K562 (cell line): Measurements from ENCODE around the gene LRFN2. TPM values are rescaled to one million over a fixed set of nuclear protein-coding genes. Genes with fewer than 3 reads are reported as not detected.

ENCODE experiments used
- ATAC-seq: fragments of 200-7000 bp; cut with Tn5 transposase; 3 replicates; pipeline ENCODE4 v1.9.1; 2020; ENCODE audit warnings: moderate library complexity
- BruUV-seq: library from RNA; stranded (reverse); fragments of 400-500 nt; replicated peaks from 2 replicates; lab custom pipeline; 2021; lab: Mats Ljungman, UMichigan
- CTCF ChIA-PET: fragments of 300-600 bp; formaldehyde crosslinking; extraction: SDS; loops from one replicate; lab custom pipeline; 2021; ENCODE audit warnings: low intra/inter-chr PET ratio; lab: Yijun Ruan, JAX
- POLR2A ChIA-PET: fragments of 300-600, 350-650 bp; sonication (Branson Sonifier 250); formaldehyde crosslinking; extraction: SDS; loops from one replicate; lab custom pipeline; 2021; ENCODE audit warnings: antibody characterized with exemption, inconsistent platforms; lab: Yijun Ruan, JAX
- DNase-seq, 4 experiments: peaks; one replicate each; pipeline versions ENCODE4 v3.0.0 to v3.0.0-alpha.2; 2011 to 2018; ENCODE audit warnings: low spot score in 3 of 4, mixed read lengths in 3 of 4; ENCODE audit errors: extremely low read depth in 1 of 4
- FAIRE-seq: peaks from 2 replicates; lab custom pipeline; 2011; peaks lifted over from hg19 to GRCh38; lab: Jason Lieb, UNC
- H2AFZ ChIP-seq: 2 replicates; pipeline ENCODE4 v1.6.0; 2011; ENCODE audit warnings: low read depth, low read length, control low read depth, inconsistent platforms
- H3K27ac ChIP-seq: fragments of 200-600 bp; 3 replicates; pipeline ENCODE4 v1.8.0; 2011; ENCODE audit warnings: low read depth, mild to moderate bottlenecking, control low read depth, inconsistent platforms, low read length, moderate library complexity, mixed read lengths; ENCODE audit errors: extremely low read depth
- H3K27me3 ChIP-seq, 2 experiments: fragments of 300-600 bp in 1 of 2; 2 replicates in 1 of 2; 3 replicates in 1 of 2; pipeline versions ENCODE4 v1.6.0 to v1.8.0; 2011; ENCODE audit warnings: inconsistent platforms in 2 of 2, low read length in 2 of 2, mild to moderate bottlenecking in 1 of 2, mixed read lengths in 1 of 2, moderate library complexity in 1 of 2; ENCODE audit not compliant: control insufficient read depth in 2 of 2, insufficient read depth in 2 of 2
- H3K36me3 ChIP-seq: fragments of 300-600 bp; 3 replicates; pipeline ENCODE4 v1.8.0; 2011; ENCODE audit warnings: mild to moderate bottlenecking, low read length, inconsistent platforms; ENCODE audit not compliant: control insufficient read depth, insufficient read depth
- H3K4me1 ChIP-seq, 2 experiments: fragments of 200-600 bp in 1 of 2; replicated peaks in 1 of 2; 2 replicates in 1 of 2; 3 replicates in 1 of 2; pipeline versions ENCODE4 v1.5.1 to v1.8.0; 2011; ENCODE audit warnings: inconsistent platforms in 2 of 2, low read length in 2 of 2, mild to moderate bottlenecking in 1 of 2, mixed read lengths in 1 of 2, moderate library complexity in 1 of 2; ENCODE audit not compliant: control insufficient read depth in 2 of 2, insufficient read depth in 2 of 2
- H3K4me2 ChIP-seq: 2 replicates; pipeline ENCODE4 v1.6.1; 2011; ENCODE audit warnings: low read length, control low read depth, inconsistent platforms, mixed read lengths; ENCODE audit not compliant: insufficient read depth
- H3K4me3 ChIP-seq: fragments of 200-600 bp; sonication (generic), shearing (Covaris generic); 2 replicates; pipeline ENCODE4 v1.5.1; 2016; ENCODE audit warnings: control low read depth, inconsistent platforms
- H3K79me2 ChIP-seq: fragments of 200-600 bp; 3 replicates; pipeline ENCODE4 v1.8.0; 2011; ENCODE audit warnings: low read length, inconsistent platforms; ENCODE audit not compliant: control insufficient read depth, insufficient read depth
- H3K9ac ChIP-seq, 2 experiments: 2 replicates each; pipeline versions ENCODE4 v1.6.0 to v1.6.1; 2011; ENCODE audit warnings: low read depth in 2 of 2, low read length in 2 of 2, control low read depth in 1 of 2, inconsistent platforms in 1 of 2, mild to moderate bottlenecking in 1 of 2, mixed read lengths in 1 of 2; ENCODE audit not compliant: insufficient read depth in 1 of 2
- H3K9me1 ChIP-seq: one replicate; pipeline ENCODE4 v1.6.0; 2011; ENCODE audit warnings: inconsistent platforms, mild to moderate bottlenecking, low read length, moderate library complexity; ENCODE audit not compliant: control insufficient read depth, insufficient read depth
- H3K9me3 ChIP-seq: replicated peaks from 2 replicates; pipeline ENCODE4 v1.5.1; 2011; ENCODE audit warnings: low read depth, low read length, inconsistent platforms; ENCODE audit not compliant: control insufficient read depth, insufficient read depth
- H4K20me1 ChIP-seq: replicated peaks from 2 replicates; pipeline ENCODE4 v1.6.1; 2011; ENCODE audit warnings: low read length, inconsistent platforms, mixed read lengths; ENCODE audit not compliant: control insufficient read depth, insufficient read depth
- ARHGAP35 ChIP-seq: fragments of 450-650 bp; IDR thresholded peaks from 2 replicates; pipeline ENCODE4 v1.6.1; 2018; ENCODE audit not compliant: partially characterized antibody
- ARID3B ChIP-seq: fragments of 250-450 bp; sonication (Bioruptor Pico); IDR thresholded peaks from 2 replicates; pipeline ENCODE4 v1.4.0; 2020; ENCODE audit warnings: borderline replicate concordance
- ATF1 ChIP-seq, 2 experiments: fragments of 450-650 bp in 1 of 2; IDR thresholded peaks; 2 replicates each; pipeline ENCODE4 v1.6.1; 2016; ENCODE audit warnings: missing compliant biosample characterization in 1 of 2, missing genetic modification characterization in 1 of 2
- DPF2 ChIP-seq: fragments of 450-650 bp; IDR thresholded peaks from 2 replicates; pipeline ENCODE4 v1.6.1; 2016
- EP400 ChIP-seq: fragments of 450-650 bp; IDR thresholded peaks from 2 replicates; pipeline ENCODE4 v1.6.1; 2017; ENCODE audit warnings: antibody characterized with exemption, mild to moderate bottlenecking, moderate library complexity
- ETV1 ChIP-seq: fragments of 450-650 bp; conservative IDR thresholded peaks from 2 replicates; pipeline ENCODE4 v1.6.1; 2016; ENCODE audit warnings: missing genetic modification characterization, control low read depth, low read depth, missing compliant biosample characterization
- FOXK1 ChIP-seq: sonication (generic); formaldehyde crosslinking; IDR thresholded peaks from 2 replicates; pipeline ENCODE4 v1.8.0; 2022; ENCODE audit warnings: missing genetic modification reagents, mild to moderate bottlenecking, borderline replicate concordance
- GABPB1 ChIP-seq: sonication (generic); formaldehyde crosslinking; IDR thresholded peaks from 2 replicates; pipeline ENCODE4 v1.8.0; 2022; ENCODE audit warnings: mild to moderate bottlenecking, missing genetic modification reagents
- MYC ChIP-seq, 2 experiments: fragments of 250-450 bp in 1 of 2; sonication (Bioruptor Pico) in 1 of 2; IDR thresholded peaks; 2 replicates each; pipeline versions ENCODE4 v1.5.1 to v1.6.1; 2012 to 2021; ENCODE audit warnings: low read depth in 2 of 2, borderline replicate concordance in 1 of 2, improper control_type of control experiment in 1 of 2, low read length in 1 of 2, mild to moderate bottlenecking in 1 of 2, moderate library complexity in 1 of 2
- RBFOX2 ChIP-seq: fragments of 200-400 bp; formaldehyde crosslinking; IDR thresholded peaks from 2 replicates; pipeline ENCODE4 v1.6.1; 2017; ENCODE audit warnings: low read depth, mild to moderate bottlenecking, low read length, moderate library complexity
- SAFB2 ChIP-seq: fragments of 200-400 bp; formaldehyde crosslinking; IDR thresholded peaks from 2 replicates; pipeline ENCODE4 v1.6.1; 2018; ENCODE audit warnings: borderline replicate concordance, low read length, low read depth, moderate library complexity; ENCODE audit not compliant: severe bottlenecking
- SNAPC5 ChIP-seq: fragments of 250-450 bp; sonication (Bioruptor Pico); IDR thresholded peaks from 2 replicates; pipeline ENCODE4 v1.8.0; 2021; ENCODE audit warnings: moderate library complexity, mild to moderate bottlenecking, inconsistent platforms
- ZNF175 ChIP-seq: fragments of 200-800 bp; sonication (Bioruptor generic); IDR thresholded peaks from 2 replicates; pipeline ENCODE4 v1.6.1; 2016; ENCODE audit warnings: low read depth, mild to moderate bottlenecking, missing genetic modification characterization, missing compliant biosample characterization
- ZNF212 ChIP-seq: fragments of 450-650 bp; formaldehyde crosslinking; IDR thresholded peaks from 2 replicates; pipeline ENCODE4 v1.4.0; 2020; ENCODE audit warnings: mild to moderate bottlenecking
- WGBS: fragments of 100-300 bp; shearing (Covaris generic); methylation state at CpG from one replicate; pipeline ENCODE4 v1.1.6; 2016; ENCODE audit warnings: low coverage, mixed read lengths; ENCODE audit not compliant: insufficient coverage; ENCODE audit errors: missing lambda C conversion rate; 5-methylcytosine and 5-hydroxymethylcytosine counted together
- in situ Hi-C: fragments of 300-500 bp; cut with MboI; formaldehyde crosslinking; loops from 4 replicates; pipeline ENCODE4 v1.15.0; 2018; ENCODE audit warnings: inconsistent platforms, mixed read lengths
- intact Hi-C: fragments of 100-400 bp; cut with micrococcal nuclease; formaldehyde crosslinking; loops from 2 replicates; pipeline ENCODE4 v1.14.2; 2022
- polyA plus RNA-seq, 8 experiments: library from polyadenylated mRNA; depleted of rRNA in 4 of 8; stranded (reverse) in 5 of 8; unstranded in 3 of 8; fragments of >200 nt; fragmentation: Nextera tagmentation in 2 of 8; fragmentation: Illumina TruSeq in 1 of 8; extraction: Ambion mirVana in 2 of 8; extraction: Trizol in 1 of 8; gene quantifications; 2 replicates each; pipeline versions ENCODE4 v1.2.1 to v1.2.3, GENCODE V29; 2011 to 2014; ENCODE audit warnings: inconsistent platforms in 1 of 8, missing spikeins in 1 of 8
- total RNA-seq, 7 experiments: library from RNA; depleted of rRNA in 6 of 7; stranded (reverse); fragments of >200 nt in 6 of 7; fragmentation: Illumina TruSeq in 2 of 7; extraction: Trizol in 2 of 7; gene quantifications; 2 replicates each; pipeline versions ENCODE4 v1.2.1 to v1.2.3, GENCODE V29; 2011 to 2021; ENCODE audit warnings: low replicate concordance in 1 of 7

LRFN2 gene
- total and polyA plus RNA-seq, 9 of the 15 experiments (the other 6 are each of a cell fraction or from before 2014, with no cell fraction given), result not detected

- no TSS peak for BruUV-seq
- ATAC-seq (no peak), FAIRE-seq (no peak), DNase-seq (no peak)
- in situ Hi-C loops (no loop called here), intact Hi-C loops (no loop called here)
- H3K27ac ChIP-seq, result no peak overlapping the region
- H3K9me1 ChIP-seq, result no peaks in the 10 kb centered on the region
- H3K9ac ChIP-seq, result no peak overlapping the region
- CTCF ChIA-PET, result no interaction called here
- H4K20me1 ChIP-seq, result peaks cover 3% of the 10 kb centered on the region; the same call in 1 of the 2 replicates
- no peak overlapping the region for H2AFZ ChIP-seq
- peaks cover 10 to 57% of the 10 kb centered on the region in 2 experiments for H3K27me3 ChIP-seq
- no peaks in the 10 kb centered on the region for H3K79me2 ChIP-seq
- TF ChIP-seq FOXK1 (CRISPR knock-in tag) (no peak), ARID3B (CRISPR knock-in tag) (no peak), MYC (IDR thresholded peaks at IDR 0.05; ENCODE audit: low read depth, low read length) (no peak), MYC (CRISPR knock-in tag; IDR thresholded peaks at IDR 0.05; ENCODE audit: borderline replicate concordance, low read depth) (no peak), EP400 (no peak), ZNF175 (CRISPR knock-in tag) (no peak), DPF2 (no peak), ZNF212 (no peak), ATF1 (CRISPR knock-in tag; IDR thresholded peaks at IDR 0.05) (no peak), ATF1 (tag; IDR thresholded peaks at IDR 0.05) (no peak), ETV1 (tag) (no peak), SNAPC5 (CRISPR knock-in tag) (no peak), GABPB1 (no peak), RBFOX2 (no peak), SAFB2 (no peak), ARHGAP35 (no peak)
- TF ChIP-seq, all 486 proteins: peak for 0
- POLR2A ChIA-PET, result no interaction called here
- no peaks in the 10 kb centered on the region for H3K36me3 ChIP-seq
- no peak overlapping the region for H3K4me2 ChIP-seq
- WGBS, result 0% methylated on average over 9 of the region's 9 CpGs
- H3K4me3 ChIP-seq, result no peak overlapping the region
- H3K4me1 ChIP-seq, result no peaks in the 10 kb centered on the region
- H3K9me3 ChIP-seq, result no peaks in the 10 kb centered on the region
Observed at GRCh38 chr6:40409716-40410397, 177.3 kb downstream of the LRFN2 start.
